ENCODE data around the gene MAGI2.

The MAGI2 gene

GRCh38 chr7:79308192-79308591, 145.3 kb downstream of the MAGI2 start:
- in situ Hi-C loops (cut with HindIII; ENCODE audit: low sequenced_read_pairs) = no loop called here

DNA sequence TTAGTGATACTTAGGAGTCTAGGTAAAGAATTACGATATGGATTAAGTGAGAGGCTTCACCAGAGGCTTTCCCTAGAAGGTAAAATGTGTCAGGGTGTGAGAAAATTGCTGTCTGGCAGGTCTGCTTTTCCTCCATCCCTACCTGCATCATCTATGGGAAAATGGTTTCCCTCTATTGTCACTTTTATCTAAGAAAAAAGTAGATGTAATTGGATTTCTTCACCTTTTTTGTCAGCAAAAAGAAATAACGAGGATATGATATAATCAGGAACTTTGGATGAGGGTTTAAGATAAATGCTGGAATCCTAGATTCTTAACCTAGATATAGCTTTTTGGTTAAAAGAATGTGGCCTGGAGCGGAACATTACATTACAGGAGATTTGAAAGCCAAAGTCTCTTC, 146.1 kb downstream of the MAGI2 start:
- in situ Hi-C loops (cut with HindIII; ENCODE audit: low sequenced_read_pairs) = no loop called here

- in situ Hi-C loops (cut with HindIII; ENCODE audit: low sequenced_read_pairs) = loop anchor here (5.0 kb wide), 1 partner anchor 37 kb away; no protein-coding TSS in a partner anchor
Measured at GRCh38 chr7:79304711-79305110, 148.8 kb downstream of the MAGI2 start.

GRCh38 chr7:79302293-79302692, 151.2 kb downstream of the MAGI2 start:
- in situ Hi-C loops (cut with HindIII; ENCODE audit: low sequenced_read_pairs) = loop anchor here (5.0 kb wide), 1 partner anchor 35 kb away; no protein-coding TSS in a partner anchor

DNA sequence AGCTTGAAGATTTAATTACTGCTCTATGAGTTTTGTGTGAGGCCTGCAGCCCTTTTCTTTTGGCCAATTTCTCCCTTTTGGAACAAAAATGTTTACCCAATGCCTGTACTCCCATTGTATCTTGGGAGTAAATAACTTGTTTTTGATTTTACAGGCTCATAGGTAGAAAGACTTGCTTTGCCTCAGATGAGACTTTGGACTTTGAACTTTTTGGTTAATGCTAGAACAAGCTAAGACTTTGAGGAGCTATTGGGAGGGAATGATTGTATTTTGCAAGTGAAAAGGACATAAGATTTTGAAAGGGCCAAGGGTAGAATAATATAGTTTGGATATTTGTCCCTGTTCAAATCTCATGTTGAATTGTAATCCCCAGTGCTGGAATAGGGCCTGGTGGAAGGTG, 152.0 kb downstream of the MAGI2 start:
- in situ Hi-C loops (cut with HindIII; ENCODE audit: low sequenced_read_pairs) = loop anchor here (5.0 kb wide), 1 partner anchor 34 kb away; no protein-coding TSS in a partner anchor

GRCh38 chr7:79300573-79300972, 152.9 kb downstream of the MAGI2 start:
- in situ Hi-C loops (cut with HindIII; ENCODE audit: low sequenced_read_pairs) = loop anchor here (5.0 kb wide), 1 partner anchor 33 kb away; no protein-coding TSS in a partner anchor

GRCh38 chr7:79298145-79298760, 155.2 kb downstream of the MAGI2 start:
- in situ Hi-C loops (cut with HindIII; ENCODE audit: low sequenced_read_pairs) = no loop called here

- in situ Hi-C loops (cut with HindIII; ENCODE audit: low sequenced_read_pairs) = no loop called here
Measured at GRCh38 chr7:79296553-79297320, 156.7 kb downstream of the MAGI2 start.

DNA sequence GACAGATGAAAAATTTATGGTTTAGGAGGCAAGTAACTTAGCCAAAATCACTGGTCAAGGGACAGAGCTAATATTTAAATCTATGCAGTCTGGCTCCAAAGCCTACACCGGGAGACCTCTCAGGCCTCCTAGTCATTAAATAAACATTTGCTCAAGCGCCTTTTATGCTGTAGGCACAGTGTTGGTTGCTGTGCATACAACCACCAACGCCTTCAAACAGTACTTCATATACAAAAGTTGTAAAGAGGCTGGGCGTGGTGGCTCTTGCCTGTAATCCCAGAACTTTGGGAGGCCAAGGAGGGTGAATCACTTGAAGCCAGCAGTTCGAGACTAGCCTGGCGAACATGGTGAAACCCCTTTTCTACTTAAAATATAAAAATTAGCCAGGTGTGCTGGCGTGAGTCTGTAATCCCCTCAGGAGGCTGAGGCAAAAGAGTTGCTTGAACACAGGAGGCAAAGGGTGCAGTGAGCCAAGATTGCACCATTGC, 159.8 kb downstream of the MAGI2 start:
- in situ Hi-C loops (cut with HindIII; ENCODE audit: low sequenced_read_pairs) = no loop called here

DNA sequence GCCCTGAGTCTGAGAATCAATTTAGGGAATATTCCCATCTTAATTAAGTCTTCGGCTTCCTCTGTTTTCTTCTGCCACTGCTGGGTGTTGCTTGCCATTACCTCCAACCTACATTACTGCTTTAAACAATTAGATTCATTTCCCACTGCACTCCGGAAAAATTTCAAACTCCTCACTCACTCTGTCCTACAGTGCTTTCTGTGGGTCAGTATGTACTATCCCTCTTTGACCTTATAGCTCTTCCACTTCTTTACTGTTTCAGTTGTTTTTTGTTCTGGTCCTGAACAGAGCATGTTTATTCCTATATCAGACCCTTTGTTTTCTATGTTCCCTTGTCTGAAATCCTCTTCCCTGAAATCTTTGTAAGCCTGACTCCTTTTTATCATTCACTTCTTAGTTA, 160.6 kb downstream of the MAGI2 start:
- in situ Hi-C loops (cut with HindIII; ENCODE audit: low sequenced_read_pairs) = no loop called here

DNA sequence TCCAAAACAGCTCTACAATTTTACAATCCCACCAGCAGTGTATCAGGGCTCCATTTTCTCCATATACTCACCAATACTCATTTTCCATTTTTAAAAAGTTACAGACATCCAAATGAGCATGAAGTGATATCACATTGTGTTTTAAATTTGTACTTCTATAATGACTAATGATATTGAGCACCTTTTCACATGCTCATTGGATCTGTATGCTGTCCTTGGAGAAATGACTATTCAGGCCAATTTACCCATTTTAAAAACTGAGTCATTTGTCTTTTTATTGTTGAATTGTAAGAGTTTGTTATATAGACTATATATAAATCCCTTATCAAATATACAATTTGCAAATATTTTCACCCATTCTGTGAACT, 162.0 kb downstream of the MAGI2 start:
- in situ Hi-C loops (cut with HindIII; ENCODE audit: low sequenced_read_pairs) = no loop called here

DNA sequence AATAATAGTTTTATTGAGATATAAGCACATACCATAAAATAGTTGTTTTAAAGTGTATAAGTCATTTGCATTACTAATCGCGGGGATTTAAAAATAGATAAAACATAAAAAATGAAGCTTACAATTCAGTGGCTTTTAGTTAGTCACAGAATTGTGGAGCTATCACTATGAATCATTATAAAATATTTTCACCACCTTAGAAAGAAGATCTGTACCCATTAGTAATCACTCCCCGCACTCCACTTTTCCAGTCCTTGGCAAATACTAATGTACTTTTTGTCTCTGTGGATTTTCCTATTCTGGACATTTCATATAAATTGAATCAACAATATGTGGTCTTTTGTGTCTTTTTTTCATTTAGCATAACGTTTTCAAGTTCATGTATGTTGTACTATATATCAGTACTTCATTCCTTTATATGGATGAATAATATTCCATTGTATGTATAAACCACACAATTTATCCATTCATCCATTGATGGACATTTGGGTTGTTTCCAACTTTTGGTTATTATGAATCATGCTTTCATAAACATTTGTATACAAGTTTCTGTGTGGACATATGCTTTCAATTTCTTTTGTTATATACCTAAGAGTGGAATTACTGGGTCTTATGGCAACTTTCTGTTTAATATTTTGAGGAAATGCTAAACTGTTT, 162.5 kb downstream of the MAGI2 start:
- in situ Hi-C loops (cut with HindIII; ENCODE audit: low sequenced_read_pairs) = no loop called here

DNA sequence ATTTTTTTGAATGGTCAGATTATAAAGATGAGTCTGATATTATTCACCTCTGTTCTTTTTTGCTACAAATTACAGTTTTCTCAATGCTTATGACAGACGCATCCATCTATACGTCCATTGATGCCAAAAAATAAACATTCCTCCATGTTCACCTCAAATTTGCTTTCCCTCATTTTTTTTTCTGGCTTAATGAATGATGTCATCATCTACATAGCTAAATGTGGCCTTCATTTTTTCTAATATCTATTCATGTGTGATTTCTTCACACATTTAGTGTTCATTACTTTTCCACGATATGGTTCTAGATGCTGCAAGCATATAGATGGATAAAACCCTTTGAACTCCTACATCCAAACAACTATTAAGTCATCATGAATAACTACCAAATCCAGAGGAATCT, 163.1 kb downstream of the MAGI2 start:
- in situ Hi-C loops (cut with HindIII; ENCODE audit: low sequenced_read_pairs) = no loop called here

- in situ Hi-C loops (cut with HindIII; ENCODE audit: low sequenced_read_pairs) = no loop called here
Measured at GRCh38 chr7:79288655-79289054, 164.8 kb downstream of the MAGI2 start.

- in situ Hi-C loops (cut with HindIII; ENCODE audit: low sequenced_read_pairs) = no loop called here
Measured at GRCh38 chr7:79287981-79288380, 165.5 kb downstream of the MAGI2 start.

GRCh38 chr7:79286181-79286580, 167.3 kb downstream of the MAGI2 start:
- in situ Hi-C loops (cut with HindIII; ENCODE audit: low sequenced_read_pairs) = no loop called here

DNA sequence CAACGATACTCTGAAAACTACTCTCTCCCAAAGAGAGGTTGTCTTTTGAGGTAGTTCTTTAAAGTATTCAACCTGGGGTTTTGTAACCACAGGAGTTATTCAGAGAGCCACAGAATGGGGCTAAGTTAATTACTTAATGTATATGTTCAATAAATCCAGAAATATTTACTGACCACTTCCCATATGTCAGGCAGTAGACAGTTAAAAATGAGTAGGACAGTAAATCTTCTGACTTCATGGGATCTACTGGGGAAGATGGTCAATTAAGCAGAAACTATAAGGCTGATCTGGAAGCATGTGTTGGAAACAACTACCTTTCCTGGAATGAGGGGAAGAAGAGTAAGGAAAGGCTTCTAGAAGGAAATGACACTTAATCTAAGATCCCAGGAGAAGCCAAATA, 167.7 kb downstream of the MAGI2 start:
- in situ Hi-C loops (cut with HindIII; ENCODE audit: low sequenced_read_pairs) = no loop called here

DNA sequence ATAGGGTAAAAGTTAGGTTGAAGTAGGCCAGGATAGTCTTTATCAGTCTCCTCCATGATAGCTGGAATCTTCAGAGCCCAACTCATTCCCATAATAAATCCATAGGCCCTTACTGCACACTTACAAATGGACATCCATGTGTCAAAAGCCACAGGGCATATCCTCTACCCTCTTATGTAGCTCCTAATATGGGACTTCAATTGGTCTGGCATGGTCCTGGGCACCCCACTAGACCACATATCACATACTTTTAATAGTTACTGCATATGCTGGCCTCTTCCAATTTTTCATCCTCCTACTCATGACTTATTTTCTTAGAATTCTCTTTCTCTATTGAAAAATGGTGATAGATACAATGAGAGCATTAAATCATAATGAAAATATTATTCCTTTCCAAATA, 169.3 kb downstream of the MAGI2 start:
- in situ Hi-C loops (cut with HindIII; ENCODE audit: low sequenced_read_pairs) = no loop called here

GRCh38 chr7:79282882-79283602, 170.4 kb downstream of the MAGI2 start:
- in situ Hi-C loops (cut with HindIII; ENCODE audit: low sequenced_read_pairs) = no loop called here

DNA sequence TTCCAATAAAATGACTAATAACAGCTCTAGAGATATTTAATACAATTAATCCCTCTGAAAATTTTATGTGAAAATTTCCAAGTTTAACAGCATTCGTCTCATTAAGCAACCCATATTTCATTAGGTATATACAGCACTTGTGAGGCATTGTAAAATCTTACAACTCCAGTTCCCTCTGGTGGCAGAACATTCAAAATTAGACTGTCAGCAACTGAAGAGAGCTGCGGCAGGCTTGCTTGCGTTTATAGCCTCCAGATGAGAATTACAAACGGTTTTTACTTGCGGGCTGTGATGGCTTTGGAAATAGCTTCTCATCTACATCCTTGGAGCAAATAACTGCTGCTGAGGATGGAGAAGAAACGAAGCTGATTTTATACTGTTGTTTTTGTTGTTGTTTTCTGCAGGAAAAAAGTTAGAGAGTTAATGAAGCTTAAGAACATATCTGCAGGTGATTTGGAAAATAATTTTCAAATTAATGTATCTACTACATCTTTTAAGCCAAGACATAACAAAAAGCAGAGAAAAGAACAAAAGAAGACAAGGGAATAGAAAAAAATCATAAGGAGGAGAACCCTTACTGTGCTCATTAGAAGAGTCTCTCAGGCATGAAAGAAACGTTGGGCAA, 171.3 kb downstream of the MAGI2 start:
- in situ Hi-C loops (cut with HindIII; ENCODE audit: low sequenced_read_pairs) = no loop called here

GRCh38 chr7:79281426-79281825, 172.0 kb downstream of the MAGI2 start:
- in situ Hi-C loops (cut with HindIII; ENCODE audit: low sequenced_read_pairs) = no loop called here

All from endothelial cell of hepatic sinusoid (primary cell).